ENCODE data around the gene FZD7.

GRCh38 chr2:202038471-202039277 is 5.0 kb downstream of the FZD7 start:
- TF ChIP-seq CTCF (IDR thresholded peaks at IDR 0.05) (no peak), POLR2A (IDR thresholded peaks at IDR 0.05) (no peak)
